Lower leg skin (tissue), 4 donors: Measurements from ENCODE around the gene STXBP1. TPM values are rescaled to one million over a fixed set of nuclear protein-coding genes. Genes with fewer than 3 reads are reported as not detected.

Source experiments
- DNase-seq, 2 donors: peaks; one replicate each; pipeline ENCODE4 v3.0.0-alpha.2; 2019; ENCODE audit warnings: low spot score in 2 of 2
- H3K4me3 ChIP-seq: fragments of 200-600 bp; sonication (generic); 2 replicates; pipeline ENCODE4 v1.5.1; 2017; ENCODE audit warnings: mild to moderate bottlenecking, low read depth; ENCODE audit not compliant: poor library complexity, severe bottlenecking
- POLR2A ChIP-seq, 2 donors: fragments of 450-650 bp; IDR thresholded peaks; one replicate each; pipeline ENCODE4 v1.6.1; 2016 to 2017; ENCODE audit warnings: antibody characterized with exemption in 2 of 2, mild to moderate bottlenecking in 1 of 2, moderate library complexity in 1 of 2
- WGBS, 2 donors: methylation state at CpG; one replicate each; pipeline ENCODE4 v1.1.5; 2018; 5-methylcytosine and 5-hydroxymethylcytosine counted together
- intact Hi-C: fragments of 100-400 bp; cut with DNase I; formaldehyde crosslinking; loops from one replicate; pipeline ENCODE4 v1.15.0; 2023; ENCODE audit warnings: low total_unique reads
- total RNA-seq, 4 donors: library from RNA; depleted of rRNA; stranded (reverse); fragments of >200 nt; gene quantifications; one replicate each; pipeline ENCODE4 v1.1.0, GENCODE V29; 2016
- TF ChIP-seq, protein P1 (sequence below), 3 donors: fragments of 450-650 bp; IDR thresholded peaks; one replicate each; pipeline ENCODE4 v1.5.1; 2016; ENCODE audit warnings: antibody characterized with exemption in 3 of 3, mild to moderate bottlenecking in 3 of 3, moderate library complexity in 2 of 3

Gene STXBP1
- total RNA-seq, 4 donors from 2014 or later: 17.4 to 66.8 (median 30.5) TPM

DNA sequence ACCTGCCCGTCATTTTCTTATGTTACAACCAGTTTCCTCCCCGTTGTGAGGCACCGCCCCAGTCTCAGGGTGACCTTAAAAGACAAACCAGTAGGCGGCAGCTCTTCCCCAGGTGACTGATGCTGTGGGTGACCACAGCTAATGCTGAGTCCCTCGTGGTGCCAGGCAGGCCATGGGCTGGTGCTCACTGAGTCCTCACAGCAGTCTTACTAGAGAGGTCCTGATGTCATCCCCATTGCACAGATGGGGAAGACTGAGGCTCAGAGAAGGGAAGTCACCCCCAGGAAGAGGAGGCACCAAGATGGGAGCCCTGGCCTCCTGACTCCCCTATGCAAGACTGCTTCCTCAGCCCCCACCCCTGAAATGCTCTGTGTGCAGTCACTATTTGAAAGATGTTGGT is 95.7 kb downstream of the STXBP1 start:
- intact Hi-C loops: no loop called here
- H3K4me3 ChIP-seq: no peak overlapping the region
- TF ChIP-seq, protein P1, sequence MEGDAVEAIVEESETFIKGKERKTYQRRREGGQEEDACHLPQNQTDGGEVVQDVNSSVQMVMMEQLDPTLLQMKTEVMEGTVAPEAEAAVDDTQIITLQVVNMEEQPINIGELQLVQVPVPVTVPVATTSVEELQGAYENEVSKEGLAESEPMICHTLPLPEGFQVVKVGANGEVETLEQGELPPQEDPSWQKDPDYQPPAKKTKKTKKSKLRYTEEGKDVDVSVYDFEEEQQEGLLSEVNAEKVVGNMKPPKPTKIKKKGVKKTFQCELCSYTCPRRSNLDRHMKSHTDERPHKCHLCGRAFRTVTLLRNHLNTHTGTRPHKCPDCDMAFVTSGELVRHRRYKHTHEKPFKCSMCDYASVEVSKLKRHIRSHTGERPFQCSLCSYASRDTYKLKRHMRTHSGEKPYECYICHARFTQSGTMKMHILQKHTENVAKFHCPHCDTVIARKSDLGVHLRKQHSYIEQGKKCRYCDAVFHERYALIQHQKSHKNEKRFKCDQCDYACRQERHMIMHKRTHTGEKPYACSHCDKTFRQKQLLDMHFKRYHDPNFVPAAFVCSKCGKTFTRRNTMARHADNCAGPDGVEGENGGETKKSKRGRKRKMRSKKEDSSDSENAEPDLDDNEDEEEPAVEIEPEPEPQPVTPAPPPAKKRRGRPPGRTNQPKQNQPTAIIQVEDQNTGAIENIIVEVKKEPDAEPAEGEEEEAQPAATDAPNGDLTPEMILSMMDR (IDR thresholded peaks at IDR 0.05): no peak
- no peak for TF ChIP-seq POLR2A (IDR thresholded peaks at IDR 0.05)
- WGBS, 2 donors: 58 to 61% methylated on average over 5 of the region's 5 CpGs
- no peak for DNase-seq

DNA sequence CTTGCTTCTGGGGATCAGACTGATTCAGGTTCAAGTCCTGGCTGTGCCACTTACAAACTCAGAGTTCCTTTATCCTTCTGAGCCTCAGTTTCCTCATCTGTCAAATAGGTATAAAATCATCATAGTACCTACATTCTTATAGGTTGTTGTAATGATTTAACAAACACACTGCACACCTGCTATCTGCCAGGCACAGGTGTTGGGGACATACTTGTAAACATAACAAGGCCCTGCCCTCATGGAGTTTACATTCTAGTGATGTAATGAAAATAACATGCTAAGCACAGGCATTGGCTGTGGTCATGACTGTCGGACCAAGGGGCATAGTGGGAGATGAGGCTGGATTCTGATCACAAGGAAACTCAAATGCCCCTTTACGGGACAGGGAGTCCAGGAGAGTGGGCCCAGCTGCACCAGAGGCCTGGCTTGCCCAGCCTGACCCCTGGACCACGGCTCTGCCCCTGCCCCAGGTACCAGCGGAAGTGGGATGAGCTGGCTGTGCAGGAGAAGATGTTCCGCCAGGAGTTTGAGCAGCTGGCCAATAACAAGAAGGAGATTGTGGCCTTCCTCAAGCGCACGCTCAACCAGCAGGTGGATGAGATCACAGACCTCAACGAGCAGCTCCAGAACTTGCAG is 97.0 kb downstream of the STXBP1 start:
- WGBS, 2 donors: 92 to 93% methylated on average over 8 of the region's 8 CpGs
- TF ChIP-seq, protein P1 (IDR thresholded peaks at IDR 0.05): no peak
- TF ChIP-seq POLR2A (IDR thresholded peaks at IDR 0.05): no peak
- intact Hi-C loops: no loop called here
- H3K4me3 ChIP-seq: no peak overlapping the region
- DNase-seq: no peak

DNA sequence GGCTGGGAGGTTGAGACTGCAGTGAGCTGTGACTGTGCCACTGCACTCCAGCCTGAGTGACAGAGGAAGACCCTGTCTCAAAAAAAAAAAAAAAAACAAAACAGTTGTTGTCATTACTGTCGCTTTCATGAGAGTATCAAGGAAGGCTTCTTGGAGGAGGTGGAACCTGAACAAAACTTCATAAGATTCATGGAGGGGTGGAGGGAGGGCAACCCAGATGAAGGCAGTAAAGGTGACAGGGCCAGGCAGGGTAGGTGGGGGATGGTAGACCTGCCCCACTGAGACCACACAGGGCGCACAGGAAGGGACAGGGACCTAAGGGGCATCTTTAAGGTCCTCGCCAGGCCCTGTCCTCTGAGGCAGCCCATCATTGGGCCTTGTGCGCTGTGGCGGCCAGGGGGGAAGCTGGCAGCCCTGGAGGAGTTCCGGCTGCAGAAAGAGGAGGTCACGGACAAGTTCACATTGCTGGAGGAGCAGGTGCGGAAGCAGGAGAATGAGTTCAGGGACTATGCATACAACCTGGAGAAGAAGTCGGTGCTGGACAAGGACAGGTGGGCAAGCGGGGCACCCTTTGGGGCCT is 98.2 kb downstream of the STXBP1 start:
- no peak overlapping the region for H3K4me3 ChIP-seq
- no peak for DNase-seq
- TF ChIP-seq POLR2A (IDR thresholded peaks at IDR 0.05): no peak
- TF ChIP-seq, protein P1 (IDR thresholded peaks at IDR 0.05): no peak
- intact Hi-C loops: no loop called here
- 92 to 94% methylated on average over 10 of the region's 10 CpGs for WGBS, 2 donors

DNA sequence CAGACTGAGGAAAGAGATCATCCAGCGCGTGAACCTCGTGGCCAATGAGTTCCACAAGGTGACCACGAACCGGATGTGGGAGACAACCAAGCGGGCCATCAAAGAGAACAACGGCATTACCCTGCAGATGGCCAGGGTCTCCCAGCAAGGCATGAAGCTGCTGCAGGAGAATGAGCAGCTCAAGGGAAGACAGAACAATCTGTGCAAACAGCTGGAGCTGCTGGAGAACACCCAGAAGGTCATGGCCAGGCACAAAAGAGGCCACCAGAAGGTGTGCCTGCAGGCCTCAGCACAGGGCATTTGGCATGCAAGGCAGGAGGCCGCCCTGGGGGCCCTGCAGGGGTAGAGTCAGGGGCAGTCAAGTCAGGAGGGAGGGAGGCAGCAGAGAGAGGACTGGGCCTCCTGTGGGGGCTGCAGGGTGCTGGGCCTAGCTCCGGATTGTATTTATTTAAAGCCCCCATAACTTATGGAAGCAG is 99.2 kb downstream of the STXBP1 start:
- 74 to 80% methylated on average over 9 of the region's 9 CpGs for WGBS, 2 donors
- DNase-seq: no peak
- H3K4me3 ChIP-seq: no peak overlapping the region
- intact Hi-C loops: no loop called here
- no peak for TF ChIP-seq POLR2A (IDR thresholded peaks at IDR 0.05)
- TF ChIP-seq, protein P1 (IDR thresholded peaks at IDR 0.05): no peak

DNA sequence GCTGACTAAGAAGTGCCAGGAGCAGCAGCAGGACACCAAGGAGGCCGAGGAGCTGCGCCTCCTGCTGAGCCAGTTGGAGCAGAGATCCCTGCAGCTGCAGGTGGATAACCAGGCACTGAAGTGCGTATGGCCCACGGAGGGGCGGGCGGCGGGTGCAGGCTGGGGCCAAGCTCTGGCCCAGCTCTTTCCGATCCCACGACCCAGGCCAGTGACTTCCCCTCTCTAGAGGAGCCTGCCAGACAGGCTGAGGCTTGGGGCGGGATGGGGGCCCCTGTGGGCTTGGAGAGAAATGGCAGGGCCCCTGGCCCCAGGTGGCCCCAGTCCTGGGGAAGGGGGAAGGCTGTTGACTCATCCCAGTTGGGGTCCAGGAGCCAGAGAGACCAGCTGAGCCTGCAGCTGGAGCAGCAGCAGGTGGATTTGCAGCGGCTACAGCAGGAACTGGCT is 99.8 kb downstream of the STXBP1 start:
- H3K4me3 ChIP-seq: no peak overlapping the region
- intact Hi-C loops: no loop called here
- no peak for TF ChIP-seq POLR2A (IDR thresholded peaks at IDR 0.05)
- TF ChIP-seq, protein P1 (IDR thresholded peaks at IDR 0.05): no peak
- WGBS, 2 donors: 76 to 79% methylated on average over 8 to 11 of the region's 11 CpGs
- no peak for DNase-seq
